GM18517 (cell line): Measurements from ENCODE around the gene MTA3.
"Not testable (repeated sequence)": the region's sequence is repeated elsewhere in the genome, so short reads cannot be mapped to it uniquely, and the experiment has no call there.

Experiments used
- ATAC-seq: cut with Tn5 transposase; IDR thresholded peaks from one replicate; pipeline ENCODE4 v1.9.1; 2021; ENCODE audit warnings: mild to moderate bottlenecking, moderate library complexity; ENCODE audit not compliant: unreplicated experiment

Gene MTA3

GRCh38 chr2:42725657-42726056 is 157.2 kb downstream of the MTA3 start:
- ATAC-seq, result no peak

- no peak for ATAC-seq
Measured at GRCh38 chr2:42726680-42727079, 158.2 kb downstream of the MTA3 start.

- not testable (repeated sequence) for ATAC-seq
Measured at GRCh38 chr2:42731316-42731715, 162.9 kb downstream of the MTA3 start.

- no peak for ATAC-seq
Measured at GRCh38 chr2:42733852-42734251, 165.4 kb downstream of the MTA3 start.

- ATAC-seq, result no peak
Measured at GRCh38 chr2:42736598-42737322, 168.3 kb downstream of the MTA3 start.

- ATAC-seq, result no peak
Measured at GRCh38 chr2:42741140-42741539, 172.7 kb downstream of the MTA3 start.

GRCh38 chr2:42742740-42743658 is 174.6 kb downstream of the MTA3 start:
- ATAC-seq, result no peak

- ATAC-seq, result no peak
Measured at GRCh38 chr2:42743659-42743990, 175.2 kb downstream of the MTA3 start.

GRCh38 chr2:42744545-42745082 is 176.2 kb downstream of the MTA3 start:
- ATAC-seq, result no peak

GRCh38 chr2:42747422-42747821 is 179.0 kb downstream of the MTA3 start:
- no peak for ATAC-seq

- ATAC-seq, result no peak
Measured at GRCh38 chr2:42748840-42749239, 180.4 kb downstream of the MTA3 start.

- ATAC-seq, result peak; percentile 69
Measured at GRCh38 chr2:42752314-42752713, 183.9 kb downstream of the MTA3 start.

- no peak for ATAC-seq
Measured at GRCh38 chr2:42752816-42753813, 184.7 kb downstream of the MTA3 start.

- ATAC-seq, result peak; percentile 66
Measured at GRCh38 chr2:42754021-42754775, 185.8 kb downstream of the MTA3 start.

GRCh38 chr2:42754776-42755140 is 186.3 kb downstream of the MTA3 start:
- no peak for ATAC-seq

GRCh38 chr2:42755191-42755880 is 186.9 kb downstream of the MTA3 start:
- ATAC-seq, result no peak

- ATAC-seq, result no peak
Measured at GRCh38 chr2:42756150-42756775, 187.8 kb downstream of the MTA3 start.

GRCh38 chr2:42756966-42757513 is 188.6 kb downstream of the MTA3 start:
- ATAC-seq, result no peak
